Astrocyte of the spinal cord (primary cell): ENCODE results near the gene KIF1A.
"Not testable (repeated sequence)": the region's sequence is repeated elsewhere in the genome, so short reads cannot be mapped to it uniquely, and the experiment has no call there.

Experiments used
- DNase-seq: peaks from one replicate; pipeline ENCODE4 v3.0.0; 2011; ENCODE audit warnings: low read depth, low spot score
- H3K4me3 ChIP-seq: 2 replicates; pipeline ENCODE4 v1.5.1; 2011; ENCODE audit warnings: low read depth, mild to moderate bottlenecking, low read length, moderate library complexity
- CTCF ChIP-seq: IDR thresholded peaks from 2 replicates; pipeline ENCODE4 v1.5.1; 2012; ENCODE audit warnings: low read depth, mild to moderate bottlenecking, low read length, inconsistent platforms
- in situ Hi-C: cut with HindIII; loops from 2 replicates; pipeline ENCODE4 v1.10.0; 2017; ENCODE audit warnings: low sequenced_read_pairs

KIF1A gene

GRCh38 chr2:240846873-240847595, 27.0 kb upstream of the KIF1A start:
- no peak for DNase-seq
- no peak overlapping the region for H3K4me3 ChIP-seq
- TF ChIP-seq CTCF: no peak
- in situ Hi-C loops: no loop called here

GRCh38 chr2:240846309-240846708, 26.3 kb upstream of the KIF1A start:
- DNase-seq, H3K4me3 ChIP-seq, in situ Hi-C loops: not testable (repeated sequence)

GRCh38 chr2:240840435-240841060, 20.5 kb upstream of the KIF1A start:
- in situ Hi-C loops: no loop called here
- peak; percentile 58 for DNase-seq
- peak; percentile 61 for TF ChIP-seq CTCF
- H3K4me3 ChIP-seq: no peak overlapping the region

- no peak for TF ChIP-seq CTCF
- no peak overlapping the region for H3K4me3 ChIP-seq
- in situ Hi-C loops: no loop called here
- no peak for DNase-seq
Measured at GRCh38 chr2:240839152-240840143, 19.4 kb upstream of the KIF1A start.

GRCh38 chr2:240837621-240838020, 17.6 kb upstream of the KIF1A start:
- in situ Hi-C loops: no loop called here
- no peak overlapping the region for H3K4me3 ChIP-seq
- TF ChIP-seq CTCF: no peak
- no peak for DNase-seq

GRCh38 chr2:240836781-240837467, 16.9 kb upstream of the KIF1A start:
- TF ChIP-seq CTCF: no peak
- DNase-seq: peak; percentile 37
- in situ Hi-C loops: no loop called here
- H3K4me3 ChIP-seq: no peak overlapping the region
